Keratinocyte (primary cell): ENCODE results near the gene PJA2.

Experiments
- CTCF ChIP-seq, 3 experiments: IDR thresholded peaks in 1 of 3; conservative IDR thresholded peaks in 1 of 3; optimal IDR thresholded peaks in 1 of 3; 2 replicates in 2 of 3; 3 replicates in 1 of 3; pipeline versions ENCODE3 to v1.5.1; 2011; ENCODE audit warnings: low read length in 3 of 3, mild to moderate bottlenecking in 3 of 3, moderate library complexity in 2 of 3, control low read depth in 1 of 3, inconsistent platforms in 1 of 3; ENCODE audit not compliant: insufficient read depth in 2 of 3; ENCODE audit errors: extremely low read depth in 1 of 3
- EZH2 ChIP-seq: IDR thresholded peaks from one replicate; pipeline ENCODE4 v1.6.1; 2012; ENCODE audit warnings: inconsistent platforms, mild to moderate bottlenecking, low read length, moderate library complexity

DNA sequence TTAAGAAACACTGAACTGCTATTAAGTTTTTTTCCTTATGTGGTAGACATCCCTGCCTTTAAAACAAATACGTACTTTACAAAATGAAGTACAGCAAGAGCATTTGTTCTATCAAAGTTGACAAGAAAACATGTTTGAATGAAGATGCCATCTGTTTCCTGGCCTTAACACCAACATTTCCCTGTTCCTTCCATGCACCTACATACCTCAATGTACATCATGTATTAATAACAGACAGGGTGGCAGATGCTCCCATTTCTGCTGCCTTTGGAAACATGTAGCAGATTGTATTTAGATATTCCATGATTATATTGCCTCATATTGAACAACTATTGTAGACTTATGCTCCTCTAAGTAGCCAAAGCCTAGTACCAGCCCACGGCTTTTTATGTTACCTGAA is 104.4 kb downstream of the PJA2 start:
- no peak for TF ChIP-seq CTCF (optimal IDR thresholded peaks at IDR 0.05 in 1 of 3, IDR thresholded peaks at IDR 0.05 in 1 of 3, conservative IDR thresholded peaks at IDR 0.05 in 1 of 3; ENCODE audit: extremely low read depth in 1 of 3, insufficient read depth in 2 of 3, low read length in 3 of 3)
- no peak for TF ChIP-seq EZH2
